HepG2 (cell line): ENCODE results near the gene RING1. TPM values are rescaled to one million over a fixed set of nuclear protein-coding genes. Genes with fewer than 3 reads are reported as not detected.

Experiments used
- HHEX ChIP-seq: IDR thresholded peaks from 2 replicates; pipeline ENCODE4 v1.6.1; 2016; ENCODE audit warnings: control low read depth
- PBX3 ChIP-seq: sonication (generic); formaldehyde crosslinking; IDR thresholded peaks from 2 replicates; pipeline ENCODE4 v1.8.1; 2023; ENCODE audit warnings: missing genetic modification reagents, inconsistent platforms, borderline replicate concordance
- POGZ ChIP-seq: sonication (generic); formaldehyde crosslinking; IDR thresholded peaks from 2 replicates; pipeline ENCODE4 v1.4.0; 2020; ENCODE audit warnings: mild to moderate bottlenecking, missing genetic modification reagents
- SKIL ChIP-seq: sonication (generic); formaldehyde crosslinking; IDR thresholded peaks from 2 replicates; pipeline ENCODE4 v1.8.0; 2022; ENCODE audit warnings: missing genetic modification reagents, mild to moderate bottlenecking, moderate library complexity, borderline replicate concordance
- SNAPC5 ChIP-seq: sonication (generic); formaldehyde crosslinking; IDR thresholded peaks from 2 replicates; pipeline ENCODE4 v1.8.1; 2023; ENCODE audit warnings: mild to moderate bottlenecking, missing genetic modification reagents, borderline replicate concordance
- SOX6 ChIP-seq, 2 experiments: fragments of 450-650 bp in 1 of 2; sonication (generic) in 1 of 2; formaldehyde crosslinking in 1 of 2; IDR thresholded peaks; 2 replicates each; pipeline versions ENCODE4 v1.4.0 to v1.6.1; 2017 to 2020; ENCODE audit warnings: antibody characterized with exemption in 1 of 2, mild to moderate bottlenecking in 1 of 2, missing genetic modification reagents in 1 of 2
- THAP8 ChIP-seq: sonication (generic); formaldehyde crosslinking; IDR thresholded peaks from 2 replicates; pipeline ENCODE4 v1.5.1; 2020; ENCODE audit warnings: missing genetic modification reagents, mild to moderate bottlenecking, borderline replicate concordance
- ZFP62 ChIP-seq: sonication (generic); formaldehyde crosslinking; IDR thresholded peaks from 2 replicates; pipeline ENCODE4 v1.4.0; 2020; ENCODE audit warnings: missing genetic modification reagents
- ZNF124 ChIP-seq: sonication (generic); formaldehyde crosslinking; IDR thresholded peaks from 2 replicates; pipeline ENCODE4 v1.4.0; 2020; ENCODE audit warnings: missing genetic modification reagents
- ZNF230 ChIP-seq: sonication (generic); formaldehyde crosslinking; IDR thresholded peaks from 2 replicates; pipeline ENCODE4 v1.4.0; 2020; ENCODE audit warnings: mild to moderate bottlenecking, missing genetic modification reagents
- ZNF318 ChIP-seq: sonication (generic); formaldehyde crosslinking; IDR thresholded peaks from 2 replicates; pipeline ENCODE4 v1.4.0; 2020; ENCODE audit warnings: mild to moderate bottlenecking, missing genetic modification reagents
- ZNF510 ChIP-seq: sonication (generic); formaldehyde crosslinking; IDR thresholded peaks from 2 replicates; pipeline ENCODE4 v1.4.0; 2020; ENCODE audit warnings: low read depth, mild to moderate bottlenecking, missing genetic modification reagents
- ZNF691 ChIP-seq: sonication (generic); formaldehyde crosslinking; IDR thresholded peaks from 2 replicates; pipeline ENCODE4 v1.4.0; 2020; ENCODE audit warnings: missing genetic modification reagents, low read depth, mild to moderate bottlenecking, borderline replicate concordance
- ZNF788 ChIP-seq: sonication (generic); formaldehyde crosslinking; IDR thresholded peaks from 2 replicates; pipeline ENCODE4 v1.5.0; 2020; ENCODE audit warnings: mild to moderate bottlenecking, missing genetic modification reagents, borderline replicate concordance
- polyA plus RNA-seq, 8 experiments: library from polyadenylated mRNA; depleted of rRNA in 3 of 8; stranded (reverse) in 7 of 8; unstranded in 1 of 8; fragments of >200 nt; fragmentation: Illumina TruSeq in 4 of 8; extraction: Trizol in 4 of 8; gene quantifications; 2 replicates each; pipeline versions ENCODE4 v1.2.1 to v1.2.3, GENCODE V29; 2011 to 2016; ENCODE audit warnings: low read depth in 4 of 8, missing spikeins in 1 of 8, mixed read lengths in 1 of 8; ENCODE audit not compliant: insufficient read depth in 1 of 8
- total RNA-seq, 5 experiments: library from RNA; depleted of rRNA; stranded (reverse); fragments of >200 nt; fragmentation: Illumina TruSeq; extraction: Trizol; gene quantifications; 2 replicates each; pipeline ENCODE4 v1.2.3, GENCODE V29; 2016; ENCODE audit warnings: low read depth in 1 of 5

Gene RING1
- total and polyA plus RNA-seq, 2 of the 13 experiments (the other 11 are each of a cell fraction or from before 2014, with no cell fraction given), result 23.9 to 33.6 TPM

GRCh38 chr6:33191383-33192104, 16.8 kb upstream of the RING1 start (continued):
- TF ChIP-seq SOX6 (IDR thresholded peaks at IDR 0.05) (no peak), SOX6 (CRISPR knock-in tag; IDR thresholded peaks at IDR 0.05) (no peak), THAP8 (CRISPR knock-in tag) (no peak), ZNF318 (CRISPR knock-in tag) (no peak), ZNF230 (CRISPR knock-in tag) (0 out of 2 replicates have a peak, but pooled peaks have one; percentile 33), SKIL (CRISPR knock-in tag) (no peak), ZNF691 (CRISPR knock-in tag) (0 out of 2 replicates have a peak, but pooled peaks have one; percentile 54), ZNF510 (CRISPR knock-in tag) (0 out of 2 replicates have a peak, but pooled peaks have one; percentile 52), ZNF124 (CRISPR knock-in tag) (no peak), ZNF788 (CRISPR knock-in tag) (0 out of 2 replicates have a peak, but pooled peaks have one; percentile 42), SNAPC5 (no peak), PBX3 (CRISPR knock-in tag) (no peak), HHEX (no peak), POGZ (CRISPR knock-in tag) (no peak), ZFP62 (CRISPR knock-in tag) (no peak)
